Stimulated activated CD8-positive, alpha-beta memory T cell treated with anti-CD3 and anti-CD28 coated beads, Interleukin-2, amount 100 ng/mL, for 48 hours (primary cell): ENCODE results near the gene AGO3.

Experiments
- DNase-seq, 2 donors: peaks; one replicate each; pipeline ENCODE4 v3.0.0-alpha.2; 2020; ENCODE audit warnings: low read depth in 2 of 2

The AGO3 gene

GRCh38 chr1:36096500-36097432, 165.9 kb downstream of the AGO3 start:
- DNase-seq = no peak

DNA sequence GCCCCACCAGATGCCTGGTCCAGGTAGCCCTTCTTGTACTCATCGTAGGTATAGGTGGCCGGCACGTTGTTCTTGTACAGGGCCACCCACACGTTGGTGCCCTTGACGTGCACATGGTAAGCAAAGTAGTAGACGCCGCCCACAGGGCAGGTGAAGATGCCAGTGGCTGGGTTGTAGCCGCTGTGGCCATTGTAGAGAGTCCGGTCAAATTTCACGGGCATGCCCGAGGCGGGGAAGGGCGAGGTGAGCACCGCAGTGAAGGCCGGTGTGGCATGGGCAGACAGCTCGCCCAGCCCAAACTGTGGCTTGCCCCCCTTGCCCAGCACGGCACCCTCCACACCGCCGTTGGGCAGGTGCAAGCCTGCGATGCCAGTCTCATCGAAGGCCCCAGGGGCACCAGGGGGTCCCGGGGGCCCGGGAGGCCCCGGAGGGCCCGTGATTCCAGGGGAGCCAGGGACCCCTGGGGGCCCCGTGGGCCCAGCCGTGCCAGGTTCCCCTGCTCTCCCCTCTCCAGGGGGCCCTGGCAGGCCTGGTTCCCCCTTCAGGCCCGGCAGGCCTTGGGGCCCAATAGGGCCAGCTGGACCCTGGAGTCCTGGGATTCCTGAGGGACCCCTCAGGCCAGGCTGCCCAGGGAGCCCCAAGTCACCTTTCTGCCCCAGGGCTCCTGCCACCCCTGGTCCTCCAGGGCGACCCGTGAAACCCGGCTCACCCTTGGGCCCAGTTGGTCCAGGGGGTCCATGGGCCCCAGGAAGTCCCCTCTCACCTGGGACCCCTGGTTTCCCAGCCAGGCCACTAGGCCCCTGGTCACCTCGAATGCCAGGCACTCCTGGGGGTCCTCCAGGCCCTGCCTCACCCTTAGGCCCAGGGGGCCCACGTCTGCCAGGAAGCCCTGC, 167.0 kb downstream of the AGO3 start:
- no peak for DNase-seq

DNA sequence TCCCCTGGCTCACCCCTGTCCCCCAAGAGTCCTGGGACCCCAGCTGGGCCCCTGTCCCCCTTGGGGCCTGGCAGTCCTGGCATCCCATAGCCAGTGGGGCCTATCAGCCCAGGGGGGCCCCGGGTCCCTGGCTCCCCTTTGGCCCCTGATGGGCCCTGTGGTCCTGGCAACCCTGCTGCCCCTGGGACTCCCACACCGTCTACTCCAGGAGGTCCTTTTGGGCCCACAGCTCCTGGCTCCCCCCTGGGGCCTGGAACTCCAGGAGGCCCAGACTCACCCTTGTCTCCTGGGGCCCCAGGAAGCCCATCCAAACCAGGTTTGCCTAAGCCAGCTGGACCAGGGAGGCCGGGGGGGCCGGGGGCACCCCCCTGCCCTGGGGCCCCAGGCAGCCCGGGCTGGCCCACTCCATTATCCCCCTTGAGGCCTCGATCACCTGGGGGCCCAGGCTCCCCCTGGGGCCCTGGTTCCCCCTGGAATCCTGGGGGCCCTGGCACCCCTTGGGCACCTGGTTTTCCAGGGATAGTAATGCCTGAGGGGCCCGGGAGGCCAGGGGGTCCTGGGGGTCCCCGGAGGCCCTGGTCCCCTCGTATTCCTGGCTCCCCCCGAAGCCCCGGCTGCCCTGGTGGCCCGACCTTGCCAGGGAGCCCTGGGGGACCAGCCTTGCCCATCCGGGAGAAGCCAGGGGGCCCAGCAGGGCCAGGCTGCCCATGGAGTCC, 167.9 kb downstream of the AGO3 start:
- no peak for DNase-seq

- peak; percentile 61 to 67 for DNase-seq
These were observed 168.9 kb downstream of the AGO3 start for GRCh38 chr1:36099681-36100341.

DNA sequence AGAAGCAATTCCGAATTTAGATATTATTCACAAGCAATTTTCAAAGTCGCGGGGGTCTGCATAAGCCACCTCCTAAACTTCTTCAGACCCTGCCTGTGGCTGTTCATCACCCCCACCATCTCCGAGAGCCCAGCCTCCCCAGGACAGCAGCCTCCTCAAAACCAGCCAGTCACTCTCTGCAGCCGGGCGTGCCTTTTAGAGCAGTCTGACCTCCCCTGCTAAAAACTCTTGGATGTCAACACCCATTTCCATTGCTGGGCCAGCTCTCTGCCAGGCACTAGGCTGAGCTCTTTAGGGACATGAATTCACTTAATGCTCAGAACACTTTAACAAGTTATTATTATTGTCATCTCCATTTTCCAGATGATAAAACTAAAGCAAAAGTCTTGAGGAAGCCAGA, 169.5 kb downstream of the AGO3 start:
- no peak for DNase-seq

GRCh38 chr1:36101546-36101945, 170.6 kb downstream of the AGO3 start:
- DNase-seq = no peak

DNA sequence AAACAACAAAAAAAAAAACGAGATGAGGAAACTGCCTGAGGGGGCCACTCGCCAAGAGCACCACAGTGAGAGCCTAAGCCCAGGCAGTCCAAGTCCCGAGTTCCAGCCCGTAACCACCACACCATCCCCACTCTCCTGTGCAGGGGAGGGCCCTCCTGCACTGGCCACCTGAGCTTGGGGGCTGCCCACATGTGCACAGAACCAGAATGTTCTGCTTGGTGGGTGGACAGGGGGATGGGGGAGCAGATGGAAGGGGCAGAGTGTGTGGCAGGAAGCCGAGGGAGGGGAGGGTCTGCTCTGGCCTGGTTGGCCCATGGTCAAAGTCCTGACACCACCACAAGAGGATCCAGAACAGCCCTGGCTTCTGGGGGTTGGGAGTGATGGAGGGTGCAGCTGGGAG, 175.4 kb downstream of the AGO3 start:
- DNase-seq = no peak

GRCh38 chr1:36107394-36107793, 176.5 kb downstream of the AGO3 start:
- DNase-seq = no peak

- no peak for DNase-seq
These were observed 177.4 kb downstream of the AGO3 start for GRCh38 chr1:36108314-36108713.

GRCh38 chr1:36109041-36109679, 178.3 kb downstream of the AGO3 start:
- no peak for DNase-seq

DNA sequence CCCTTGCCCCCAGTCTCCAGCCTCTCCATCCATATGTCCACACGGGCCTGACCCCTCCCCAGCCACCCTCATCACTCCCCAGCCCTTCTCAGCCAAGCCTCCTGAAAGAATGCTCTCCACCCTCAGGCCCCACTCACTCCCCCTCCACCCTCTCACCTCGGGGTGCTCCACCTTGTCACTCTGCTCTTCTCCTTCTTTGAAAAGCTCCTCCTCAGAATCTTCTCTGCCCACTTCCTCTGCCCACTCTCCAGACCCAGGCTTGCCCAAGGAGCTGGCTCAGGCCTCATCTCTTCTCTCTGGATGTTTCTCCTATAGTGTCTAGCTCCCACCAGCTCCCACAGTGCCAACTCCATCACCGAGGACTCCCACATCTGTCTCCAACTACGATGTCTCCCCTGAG, 180.2 kb downstream of the AGO3 start:
- DNase-seq = no peak

- DNase-seq = no peak
These were observed 181.9 kb downstream of the AGO3 start for GRCh38 chr1:36112823-36113222.

DNA sequence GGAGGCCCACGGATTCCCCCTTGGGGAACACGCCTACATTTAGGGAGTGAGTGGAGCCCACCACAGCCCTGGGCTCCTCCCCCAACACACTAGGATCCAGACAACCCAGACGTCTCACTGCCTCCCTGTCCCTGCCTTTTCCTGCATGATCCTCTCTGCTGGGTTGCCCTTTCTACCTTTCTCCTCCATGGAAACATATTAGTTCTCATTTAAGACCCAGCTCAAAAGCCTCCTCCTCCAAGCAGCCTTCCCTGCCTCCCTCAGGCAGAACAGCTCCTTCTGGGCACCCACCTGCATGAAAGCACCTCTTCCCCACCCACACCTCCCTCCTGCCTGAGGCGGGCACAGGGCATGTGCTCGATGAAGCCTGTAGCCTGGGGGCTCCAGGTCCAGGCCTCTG, 183.5 kb downstream of the AGO3 start:
- no peak for DNase-seq

- DNase-seq = no peak
These were observed 184.3 kb downstream of the AGO3 start for GRCh38 chr1:36115200-36115669.

DNA sequence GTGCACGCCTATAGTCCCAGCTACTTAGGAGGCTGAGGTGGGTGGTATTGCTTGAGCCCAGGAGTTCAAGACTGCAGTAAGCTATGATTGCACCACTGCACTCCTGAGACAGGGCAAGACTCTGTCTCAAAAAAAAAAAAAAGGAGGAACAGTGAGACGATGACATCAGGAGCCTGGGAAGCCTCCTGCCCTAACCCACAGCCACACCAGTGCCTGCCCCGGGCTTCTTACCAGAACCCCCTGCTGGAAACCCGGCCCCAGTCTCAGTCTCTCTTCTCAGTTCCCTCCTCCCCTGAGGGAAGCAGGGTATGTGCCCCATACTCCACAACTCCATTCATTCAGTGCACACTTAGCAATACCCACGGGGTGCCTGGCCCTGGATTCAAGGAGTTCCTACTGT, 185.0 kb downstream of the AGO3 start:
- DNase-seq = no peak

DNA sequence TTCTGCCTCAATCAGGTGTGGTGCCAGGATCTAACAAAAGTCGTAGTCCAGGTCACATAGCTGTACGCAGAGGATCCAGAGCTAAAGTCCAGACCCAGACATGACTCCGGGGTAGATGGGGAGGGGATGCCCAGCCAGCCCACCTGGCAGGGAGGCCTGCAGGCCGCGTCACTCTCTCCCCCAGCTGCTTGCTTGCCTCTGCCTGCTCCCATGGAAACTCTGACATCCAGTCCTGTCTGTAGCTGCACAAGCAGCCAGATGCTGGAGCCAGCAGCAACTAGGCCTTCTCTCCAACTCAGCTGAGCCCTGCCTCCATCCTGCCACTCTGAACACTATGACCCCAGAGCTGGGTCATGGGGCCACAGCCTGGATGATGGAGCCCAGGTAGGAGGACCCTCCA, 186.0 kb downstream of the AGO3 start:
- no peak for DNase-seq

DNA sequence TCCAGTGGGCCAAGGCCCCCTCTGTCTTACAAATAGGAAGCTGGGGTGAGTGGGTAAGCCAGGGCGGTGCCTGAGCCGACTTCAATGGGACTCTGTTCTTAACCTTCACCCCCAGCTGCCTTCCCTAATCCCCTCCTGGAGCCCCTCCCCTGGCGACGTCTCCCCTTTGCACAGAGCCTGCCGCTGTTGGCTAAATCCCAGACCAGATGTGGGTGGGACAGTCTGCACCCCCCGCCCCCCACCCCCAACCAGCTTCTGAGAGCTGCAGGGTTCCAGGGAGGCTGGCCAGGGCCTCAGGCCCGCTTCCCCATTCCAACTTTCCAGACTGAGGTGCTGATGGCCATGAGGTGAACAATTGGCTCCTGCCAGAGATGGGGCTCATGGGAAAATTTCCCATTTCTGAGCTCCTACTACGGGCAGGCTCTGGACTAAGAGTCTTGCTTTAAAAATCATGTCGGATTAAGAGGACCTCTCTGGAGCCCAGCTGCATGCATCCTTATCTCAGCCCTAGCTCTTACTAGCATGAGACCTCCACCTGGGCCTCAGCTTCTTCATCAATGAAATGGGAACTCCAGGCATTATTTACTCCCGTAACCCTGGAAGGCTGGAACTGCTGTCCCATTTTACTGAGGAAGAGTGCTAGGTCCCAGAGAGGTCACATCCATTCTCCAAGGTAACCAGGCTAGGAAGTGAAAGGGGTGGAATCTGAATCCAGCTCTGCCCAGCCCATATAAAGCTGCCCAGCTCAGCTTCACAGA, 187.7 kb downstream of the AGO3 start:
- DNase-seq = no peak

- no peak for DNase-seq
These were observed 188.6 kb downstream of the AGO3 start for GRCh38 chr1:36119456-36119855.
